Cardiac fibroblast (primary cell): ENCODE data around the gene ACOT7.
"Not testable (repeated sequence)": the region's sequence is repeated elsewhere in the genome, so short reads cannot be mapped to it uniquely, and the experiment has no call there.

Experiments used
- DNase-seq, 2 donors: peaks; one replicate each; pipeline versions ENCODE4 v3.0.0 to v3.0.0-alpha.2; 2010; ENCODE audit warnings: low read depth in 2 of 2
- H3K4me3 ChIP-seq, 2 donors: replicated peaks in 1 of 2; 1 replicate in 1 of 2; 2 replicates in 1 of 2; pipeline ENCODE4 v1.5.1; 2011; ENCODE audit warnings: low read depth in 2 of 2, low read length in 2 of 2, mild to moderate bottlenecking in 2 of 2, moderate library complexity in 1 of 2
- CTCF ChIP-seq: IDR thresholded peaks from one replicate; pipeline ENCODE4 v1.5.1; 2011; ENCODE audit warnings: low read depth, mild to moderate bottlenecking, low read length, inconsistent platforms

ACOT7 gene

GRCh38 chr1:6408023-6408422, 14.5 kb upstream of the ACOT7 start:
- peak in 1 of 2 donors; percentile 40 for DNase-seq
- H3K4me3 ChIP-seq = no peak overlapping the region
- no peak for TF ChIP-seq CTCF

GRCh38 chr1:6401673-6402072, 8.1 kb upstream of the ACOT7 start:
- no peak for TF ChIP-seq CTCF
- no peak for DNase-seq
- H3K4me3 ChIP-seq = no peak overlapping the region

- DNase-seq = no peak
- no peak for TF ChIP-seq CTCF
Measured at GRCh38 chr1:6399294-6399693, 5.7 kb upstream of the ACOT7 start.

GRCh38 chr1:6397844-6398441, 4.4 kb upstream of the ACOT7 start:
- DNase-seq = no peak
- no peak for TF ChIP-seq CTCF
- no peak overlapping the region for H3K4me3 ChIP-seq

More at GRCh38 chr1:6399294-6399693, 5.7 kb upstream of the ACOT7 start:
- H3K4me3 ChIP-seq = no peak overlapping the region

- no peak overlapping the region for H3K4me3 ChIP-seq
- DNase-seq = no peak
- TF ChIP-seq CTCF = peak; percentile 1
Measured at GRCh38 chr1:6396998-6397397, 3.4 kb upstream of the ACOT7 start.

- DNase-seq = not testable (repeated sequence)
Measured at GRCh38 chr1:6395781-6396244, 2.2 kb upstream of the ACOT7 start.

GRCh38 chr1:6395130-6395529, 1.6 kb upstream of the ACOT7 start:
- not testable (repeated sequence) for DNase-seq

More at GRCh38 chr1:6395781-6396244, 2.2 kb upstream of the ACOT7 start:
- H3K4me3 ChIP-seq = not testable (repeated sequence)

GRCh38 chr1:6392809-6393399, 663 bp downstream of the ACOT7 start:
- H3K4me3 ChIP-seq = peak overlapping the region; percentile 39 to 71
- no peak for DNase-seq
- no peak for TF ChIP-seq CTCF

More at GRCh38 chr1:6395130-6395529, 1.6 kb upstream of the ACOT7 start:
- H3K4me3 ChIP-seq = not testable (repeated sequence)
